ENCODE data around the gene PIK3C2B.
"Not testable (repeated sequence)": the region's sequence is repeated elsewhere in the genome, so short reads cannot be mapped to it uniquely, and the experiment has no call there.

PIK3C2B gene, protein sequence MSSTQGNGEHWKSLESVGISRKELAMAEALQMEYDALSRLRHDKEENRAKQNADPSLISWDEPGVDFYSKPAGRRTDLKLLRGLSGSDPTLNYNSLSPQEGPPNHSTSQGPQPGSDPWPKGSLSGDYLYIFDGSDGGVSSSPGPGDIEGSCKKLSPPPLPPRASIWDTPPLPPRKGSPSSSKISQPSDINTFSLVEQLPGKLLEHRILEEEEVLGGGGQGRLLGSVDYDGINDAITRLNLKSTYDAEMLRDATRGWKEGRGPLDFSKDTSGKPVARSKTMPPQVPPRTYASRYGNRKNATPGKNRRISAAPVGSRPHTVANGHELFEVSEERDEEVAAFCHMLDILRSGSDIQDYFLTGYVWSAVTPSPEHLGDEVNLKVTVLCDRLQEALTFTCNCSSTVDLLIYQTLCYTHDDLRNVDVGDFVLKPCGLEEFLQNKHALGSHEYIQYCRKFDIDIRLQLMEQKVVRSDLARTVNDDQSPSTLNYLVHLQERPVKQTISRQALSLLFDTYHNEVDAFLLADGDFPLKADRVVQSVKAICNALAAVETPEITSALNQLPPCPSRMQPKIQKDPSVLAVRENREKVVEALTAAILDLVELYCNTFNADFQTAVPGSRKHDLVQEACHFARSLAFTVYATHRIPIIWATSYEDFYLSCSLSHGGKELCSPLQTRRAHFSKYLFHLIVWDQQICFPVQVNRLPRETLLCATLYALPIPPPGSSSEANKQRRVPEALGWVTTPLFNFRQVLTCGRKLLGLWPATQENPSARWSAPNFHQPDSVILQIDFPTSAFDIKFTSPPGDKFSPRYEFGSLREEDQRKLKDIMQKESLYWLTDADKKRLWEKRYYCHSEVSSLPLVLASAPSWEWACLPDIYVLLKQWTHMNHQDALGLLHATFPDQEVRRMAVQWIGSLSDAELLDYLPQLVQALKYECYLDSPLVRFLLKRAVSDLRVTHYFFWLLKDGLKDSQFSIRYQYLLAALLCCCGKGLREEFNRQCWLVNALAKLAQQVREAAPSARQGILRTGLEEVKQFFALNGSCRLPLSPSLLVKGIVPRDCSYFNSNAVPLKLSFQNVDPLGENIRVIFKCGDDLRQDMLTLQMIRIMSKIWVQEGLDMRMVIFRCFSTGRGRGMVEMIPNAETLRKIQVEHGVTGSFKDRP (N-terminal part only)

DNA sequence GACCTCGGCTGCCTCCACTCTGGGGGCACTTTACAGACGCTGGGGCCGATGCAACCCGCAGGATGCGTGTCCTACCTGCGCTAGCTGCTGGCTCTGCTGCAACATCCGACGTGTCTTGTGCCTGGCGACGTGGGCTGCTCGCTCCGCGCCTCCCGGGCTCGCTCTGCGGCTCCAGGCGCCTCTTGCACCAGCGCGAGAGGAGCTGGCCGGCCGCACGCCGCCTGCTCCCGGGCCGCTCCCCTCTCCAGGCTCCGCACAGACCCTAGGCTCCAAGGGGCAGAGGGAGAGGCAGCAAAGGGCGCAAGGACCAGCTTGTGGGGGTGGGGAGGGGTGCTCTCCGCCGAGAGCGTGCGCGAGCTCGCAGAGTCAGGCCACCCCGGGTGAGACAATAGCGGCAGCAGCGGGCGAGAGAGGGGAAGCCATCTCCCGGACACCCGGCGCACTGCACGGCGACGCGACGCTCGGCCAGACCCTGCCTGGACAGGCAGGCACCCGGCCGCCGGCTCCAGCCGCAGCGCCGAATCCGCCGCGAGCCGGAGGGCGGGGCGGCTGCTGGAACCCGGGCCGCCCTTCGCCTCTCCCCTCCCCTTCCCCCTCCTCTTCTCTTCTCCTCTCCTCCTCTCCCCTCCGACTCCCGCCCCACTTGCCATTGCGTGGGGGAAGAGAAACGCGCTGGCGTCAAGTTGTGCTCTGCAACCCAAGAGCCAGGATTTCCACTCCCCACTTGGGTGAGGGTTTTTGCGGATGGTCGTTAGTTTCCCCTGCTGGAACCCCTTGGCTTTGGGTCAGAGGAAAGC, at the start of gene PIK3C2B:
Gene PIK3C2B (minus strand): TSS at position 525 of the 797 bp plus-strand sequence. CDS start 25,003 bp downstream, outside the sequence.
- DNase-seq = peak; percentile 75 to 77

DNA sequence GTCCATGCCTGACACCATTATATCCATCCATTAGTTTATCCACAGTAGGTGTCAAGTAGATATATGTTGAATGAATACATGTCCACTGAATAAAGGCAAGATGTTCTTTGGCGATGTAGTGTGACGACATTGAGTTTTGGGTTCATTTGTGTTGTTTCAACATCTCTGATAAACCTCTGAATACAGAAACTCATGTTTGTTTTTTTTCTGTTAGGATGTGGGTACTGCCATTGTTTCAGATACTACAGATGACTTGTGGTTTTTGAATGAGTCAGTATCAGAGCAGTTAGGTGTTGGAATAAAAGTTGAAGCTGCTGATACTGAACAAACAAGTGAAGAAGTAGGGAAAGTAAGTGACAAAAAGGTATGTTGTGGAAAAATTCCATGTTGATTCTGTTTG, 49.7 kb upstream of the PIK3C2B start:
- DNase-seq = no peak

DNA sequence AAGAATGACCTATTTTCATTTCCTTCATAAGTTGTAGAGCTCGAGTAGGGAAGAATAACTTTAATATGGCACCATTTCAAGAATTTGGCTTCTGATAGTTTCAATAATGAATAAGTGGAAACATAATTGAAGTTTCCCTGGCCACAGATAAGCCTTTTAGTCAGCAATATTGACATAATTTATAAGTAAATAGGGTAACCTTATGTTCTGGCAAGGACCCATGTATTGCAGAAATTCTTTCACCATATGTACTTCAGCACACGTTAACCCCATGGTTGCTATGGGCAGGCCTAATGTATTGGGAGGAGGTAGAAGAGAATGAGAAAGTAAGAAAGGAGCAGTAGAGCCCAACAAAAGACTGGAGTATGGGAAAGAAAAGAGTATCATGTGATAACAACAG, 47.0 kb upstream of the PIK3C2B start:
- no peak for DNase-seq

DNA sequence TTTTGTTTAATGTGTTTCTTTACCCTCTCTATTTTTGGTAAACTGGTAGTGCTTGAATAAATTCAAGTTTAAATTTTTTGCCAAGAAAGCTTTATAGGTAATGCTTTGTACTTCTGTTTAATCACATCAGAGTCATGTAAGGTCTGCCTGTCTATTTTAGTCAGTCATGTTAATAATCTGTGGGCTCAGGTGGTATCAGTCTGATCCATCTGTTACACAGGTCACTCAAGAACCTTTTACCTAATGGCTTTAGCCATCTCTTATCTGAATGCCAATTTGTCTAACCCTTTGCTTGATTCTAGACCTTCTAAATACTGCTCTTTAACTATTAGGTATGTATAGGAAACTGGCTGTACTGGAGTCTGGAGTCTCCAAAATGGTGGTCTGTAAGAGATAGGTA, 38.2 kb upstream of the PIK3C2B start:
- no peak for DNase-seq

DNA sequence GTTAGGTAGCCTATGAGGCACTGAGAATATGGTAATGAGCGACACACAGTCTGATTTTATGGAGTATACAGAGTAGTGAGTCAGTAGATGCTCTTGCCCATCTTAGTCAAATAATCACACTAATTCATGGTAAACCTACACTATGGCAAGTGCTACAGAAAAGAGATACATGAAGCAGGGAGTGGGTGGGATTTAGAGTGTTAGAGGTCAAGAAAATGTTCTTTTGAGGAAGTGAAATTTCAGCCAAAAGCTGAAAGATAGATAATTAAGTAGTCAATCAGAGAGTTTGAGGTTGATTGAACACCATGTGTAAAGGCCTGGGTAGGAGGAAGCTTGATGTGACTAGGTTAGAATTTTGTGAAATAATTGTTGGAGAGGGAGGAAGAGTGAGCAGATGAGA, 36.3 kb upstream of the PIK3C2B start:
- no peak for DNase-seq

DNA sequence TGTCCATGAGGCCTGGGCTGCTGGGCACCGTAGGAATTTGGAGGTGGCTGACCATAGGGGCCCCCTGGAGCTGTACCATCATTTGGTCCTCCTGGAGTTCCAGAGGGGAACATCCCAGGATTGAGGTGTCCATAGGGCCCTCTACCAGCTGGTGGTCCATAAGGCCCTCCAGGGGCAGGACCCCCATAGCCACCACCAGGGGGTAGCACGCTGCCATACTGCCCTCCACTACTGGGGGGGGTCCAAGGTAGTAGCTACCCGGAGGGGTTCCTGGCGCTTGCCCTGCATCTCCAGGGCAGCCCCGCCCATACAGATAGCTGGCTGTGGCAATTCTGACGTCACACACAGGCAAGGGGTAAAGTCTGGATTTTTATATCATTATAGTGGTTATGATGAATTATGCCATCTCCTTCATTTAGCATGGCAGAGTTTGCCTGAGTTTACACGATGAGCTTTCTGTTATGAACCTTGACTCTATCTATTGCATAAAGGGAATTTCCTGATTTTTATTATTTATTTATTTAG, 34.8 kb upstream of the PIK3C2B start:
- no peak for DNase-seq

DNA sequence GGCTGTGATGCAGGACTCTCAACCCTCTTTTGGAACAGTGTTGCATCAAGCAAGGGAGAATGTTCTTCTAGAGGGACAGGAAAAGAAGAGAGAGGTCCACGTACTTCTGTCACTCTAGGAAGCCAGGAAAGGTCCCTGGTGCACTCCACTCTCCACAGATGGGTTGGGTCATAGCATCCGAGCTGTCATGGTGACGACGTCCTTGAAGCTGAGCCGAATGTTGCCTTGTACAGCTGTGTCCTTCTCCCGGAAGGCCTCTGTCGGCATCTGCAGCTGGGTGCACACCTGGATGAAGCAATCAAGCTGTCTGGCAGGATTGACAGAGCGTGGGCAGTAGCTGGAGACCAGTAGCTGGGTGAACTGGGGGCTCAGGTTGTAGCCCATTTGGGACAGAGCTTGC, 34.1 kb upstream of the PIK3C2B start:
- DNase-seq = no peak

DNA sequence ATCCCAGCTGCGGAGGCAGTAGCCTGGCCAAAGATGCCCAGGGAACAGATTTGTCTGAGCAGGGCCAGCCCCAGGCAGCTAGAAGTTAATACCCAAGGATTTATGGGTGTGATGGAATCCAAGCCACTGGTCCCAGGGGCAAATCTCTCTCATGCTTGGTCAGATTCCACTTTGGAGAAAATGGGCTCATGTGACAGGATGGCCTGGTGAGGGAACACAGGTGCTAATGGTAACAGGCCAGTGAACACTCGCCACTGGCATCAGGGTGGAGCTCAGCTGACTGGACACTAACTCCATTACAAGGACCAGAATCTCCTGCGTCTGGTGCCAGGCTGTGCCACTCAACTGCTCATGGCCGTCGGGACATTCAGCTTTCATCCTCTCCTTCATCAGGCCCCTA, 33.6 kb upstream of the PIK3C2B start:
- no peak for DNase-seq

DNA sequence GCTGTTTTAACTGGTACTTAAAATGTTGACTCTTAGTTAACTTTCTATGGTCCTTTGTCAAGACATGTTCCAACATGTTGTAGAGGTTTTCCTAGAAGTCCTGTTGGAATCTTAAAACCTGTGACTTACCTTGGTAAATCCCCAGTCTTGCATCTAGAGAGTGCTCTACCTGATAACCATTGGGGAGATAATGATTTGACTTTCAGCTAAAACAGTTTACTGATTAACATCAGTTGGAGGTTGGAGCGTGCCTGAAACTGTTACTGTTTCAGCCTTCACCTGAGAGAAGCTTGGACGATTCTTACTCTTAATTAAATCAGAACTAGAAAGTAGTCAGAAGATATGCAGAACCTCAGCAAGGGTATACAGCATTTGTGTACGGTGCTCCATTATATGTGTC, 30.4 kb upstream of the PIK3C2B start:
- no peak for DNase-seq

DNA sequence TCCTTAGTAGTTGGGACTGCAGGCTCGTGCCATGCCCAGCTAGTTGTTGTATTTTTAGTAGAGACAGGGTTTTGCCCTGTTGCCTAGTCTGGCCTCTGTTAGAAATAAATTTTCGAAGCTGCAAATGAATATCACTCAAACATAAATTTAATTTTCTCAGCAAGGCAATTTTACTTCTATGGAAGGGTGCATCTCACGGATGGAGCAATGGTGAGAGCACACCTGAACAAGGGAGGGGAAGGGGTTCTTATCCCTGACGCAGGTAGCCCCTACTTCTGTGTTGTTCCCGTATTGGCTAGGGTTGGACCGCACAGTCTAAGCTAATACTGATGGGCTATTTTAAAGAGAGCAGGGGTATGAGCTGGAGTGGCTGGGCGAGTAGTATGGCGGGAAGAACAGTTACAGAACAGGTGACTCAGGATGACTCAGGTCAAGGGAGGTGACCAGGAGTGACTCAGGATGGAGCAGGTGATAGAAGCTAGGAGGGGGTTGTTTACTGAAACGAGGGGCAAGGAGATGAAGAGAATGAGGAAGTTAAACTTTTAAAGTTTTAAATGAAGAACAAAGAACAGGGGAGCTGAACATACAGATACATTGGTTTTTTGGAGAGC, 29.1 kb upstream of the PIK3C2B start:
- no peak for DNase-seq

DNA sequence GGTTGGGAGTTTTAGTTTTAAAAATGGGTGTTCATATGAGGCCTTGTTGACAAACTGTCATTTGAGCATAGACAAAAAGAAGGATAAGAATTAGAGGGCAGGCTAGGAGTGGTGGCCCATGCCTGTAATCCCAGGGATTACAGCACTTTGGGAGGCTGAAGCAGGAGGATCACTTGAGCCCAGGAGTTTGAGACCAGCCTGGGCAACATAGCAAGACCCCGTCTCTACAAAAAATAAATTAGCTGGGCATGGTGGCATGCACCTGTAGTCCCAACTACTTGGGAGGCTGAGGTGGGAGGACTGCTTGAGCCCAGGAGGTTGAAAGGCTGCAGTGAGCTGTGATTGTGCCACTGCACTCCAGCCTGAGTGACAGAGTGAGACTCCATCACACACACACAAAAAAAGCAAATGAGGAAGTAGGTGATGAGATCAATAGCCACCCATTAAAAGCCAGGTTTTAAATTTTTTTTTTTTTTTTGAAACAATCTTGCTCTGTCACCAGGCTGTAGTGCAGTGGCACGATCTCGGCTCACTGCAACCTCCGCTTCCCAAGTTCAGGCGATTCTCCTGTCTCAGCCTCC, 27.4 kb upstream of the PIK3C2B start:
- DNase-seq = not testable (repeated sequence)

DNA sequence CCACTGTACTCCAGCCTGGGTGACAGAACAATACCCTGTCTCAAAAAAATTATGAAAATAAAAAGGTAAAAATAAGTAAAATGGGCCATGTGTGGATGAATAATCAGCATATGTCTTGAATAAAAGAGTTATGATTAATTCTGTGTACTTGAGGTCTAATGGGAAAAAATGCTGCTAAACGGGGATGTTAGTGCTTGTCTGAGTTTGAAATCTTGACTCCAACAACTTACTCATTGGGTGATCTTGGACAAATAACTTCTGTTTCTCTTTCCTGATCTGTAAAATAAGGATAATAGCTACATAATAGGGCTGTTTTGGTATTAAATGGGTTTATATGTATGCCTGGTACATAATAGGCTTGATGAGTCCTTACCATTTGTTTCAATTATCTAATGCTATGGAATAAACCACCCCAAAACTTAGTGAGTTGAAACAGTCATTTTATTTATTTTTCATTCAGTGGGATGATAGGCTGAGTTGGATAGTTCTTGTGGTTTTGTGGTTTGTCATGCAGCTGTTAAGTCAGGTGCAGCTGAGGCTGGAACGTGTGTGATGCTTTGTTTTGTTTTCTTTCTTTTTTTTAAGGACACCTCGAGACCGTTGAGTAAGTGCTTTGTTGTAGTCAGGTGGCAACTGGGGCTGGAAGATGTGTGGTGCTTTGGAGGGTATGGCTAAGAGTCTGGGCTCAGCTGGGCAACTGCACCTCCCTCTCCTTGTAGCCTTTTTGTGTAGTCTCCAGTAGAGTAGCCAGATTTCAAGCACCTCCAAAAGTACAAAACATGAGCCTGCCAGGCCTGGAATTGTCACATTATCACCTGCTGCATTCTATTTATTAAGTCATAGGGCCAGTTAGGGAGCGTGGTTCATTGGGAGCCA, 26.5 kb upstream of the PIK3C2B start:
- DNase-seq = peak; percentile 19 to 23

DNA sequence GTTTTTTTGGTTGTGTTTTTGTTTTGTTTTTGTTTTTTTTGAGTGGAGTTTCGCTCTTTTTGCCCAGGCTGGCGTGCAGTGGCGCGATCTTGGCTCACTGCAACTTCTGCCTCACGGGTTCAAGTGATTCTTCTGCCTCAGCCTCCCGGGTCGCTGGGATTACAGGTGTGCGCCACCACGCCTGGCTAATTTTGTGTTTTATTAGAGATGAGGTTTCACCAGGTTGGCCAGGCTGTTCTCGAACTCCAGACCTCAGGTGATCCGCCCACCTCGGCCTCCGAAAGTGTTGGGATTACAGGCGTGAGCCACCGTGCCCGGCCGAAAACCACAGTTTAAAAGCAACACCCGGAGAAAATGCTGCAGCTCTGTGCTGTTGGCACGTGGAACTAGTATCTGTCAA, 22.8 kb upstream of the PIK3C2B start:
- not testable (repeated sequence) for DNase-seq

DNA sequence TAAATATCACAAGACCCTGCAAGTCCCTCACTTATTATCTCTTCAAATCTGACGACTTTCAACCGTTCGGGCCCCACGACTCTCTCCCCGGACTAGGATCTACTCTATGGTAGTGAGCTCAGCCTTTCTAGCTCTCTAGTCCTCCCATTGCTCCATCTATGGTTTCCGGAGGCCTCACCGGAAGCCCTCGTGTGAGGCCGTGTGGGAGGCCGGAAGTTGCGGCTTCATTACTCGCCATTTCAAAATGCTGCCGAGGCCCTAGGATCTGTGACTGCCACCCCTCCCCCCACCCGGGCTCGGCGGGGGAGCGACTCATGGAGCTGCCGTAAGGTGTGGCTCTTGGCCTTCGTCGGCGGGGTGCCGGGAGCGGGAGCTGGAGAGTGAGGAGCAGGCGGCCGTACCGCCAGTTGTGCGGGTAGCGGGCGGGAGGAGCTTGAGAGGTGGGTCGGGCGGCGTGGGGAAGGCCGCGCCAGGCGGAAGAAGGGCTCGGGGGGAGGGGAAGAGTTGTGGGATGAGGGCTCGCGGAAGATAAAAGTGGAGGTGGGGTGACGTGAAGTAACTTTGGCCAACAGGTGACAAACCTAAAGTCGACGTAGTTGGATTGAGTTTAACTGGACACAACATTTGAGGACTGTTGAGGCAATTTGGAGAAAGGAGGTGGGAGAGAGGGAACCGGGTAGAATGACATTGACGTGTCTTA, 21.7 kb upstream of the PIK3C2B start, which contains the start of gene MDM4:
Gene MDM4 (plus strand): TSS at position 227 of the 700 bp plus-strand sequence. CDS start 9,113 bp downstream, outside the sequence.
- peak; percentile 93 to 96 for DNase-seq

DNA sequence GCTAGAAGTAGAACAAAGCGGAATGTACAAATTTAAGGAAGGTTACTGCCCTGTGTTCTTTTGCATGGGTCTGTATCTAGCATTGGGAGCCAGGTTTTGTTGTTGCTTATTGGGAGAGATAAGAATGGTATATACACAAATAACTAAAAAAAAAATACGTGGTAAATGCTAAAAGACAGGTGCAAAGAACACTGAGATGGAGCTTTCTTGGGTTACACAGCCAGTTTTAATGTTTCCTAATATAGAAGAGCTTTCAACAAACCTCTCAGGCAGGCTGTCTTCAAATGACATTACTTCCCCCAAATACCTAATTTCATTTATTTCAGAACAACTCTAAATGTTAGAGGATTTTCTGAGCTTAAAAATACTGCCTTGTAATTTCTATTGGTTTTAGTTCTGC, 20.2 kb upstream of the PIK3C2B start:
- DNase-seq = no peak

DNA sequence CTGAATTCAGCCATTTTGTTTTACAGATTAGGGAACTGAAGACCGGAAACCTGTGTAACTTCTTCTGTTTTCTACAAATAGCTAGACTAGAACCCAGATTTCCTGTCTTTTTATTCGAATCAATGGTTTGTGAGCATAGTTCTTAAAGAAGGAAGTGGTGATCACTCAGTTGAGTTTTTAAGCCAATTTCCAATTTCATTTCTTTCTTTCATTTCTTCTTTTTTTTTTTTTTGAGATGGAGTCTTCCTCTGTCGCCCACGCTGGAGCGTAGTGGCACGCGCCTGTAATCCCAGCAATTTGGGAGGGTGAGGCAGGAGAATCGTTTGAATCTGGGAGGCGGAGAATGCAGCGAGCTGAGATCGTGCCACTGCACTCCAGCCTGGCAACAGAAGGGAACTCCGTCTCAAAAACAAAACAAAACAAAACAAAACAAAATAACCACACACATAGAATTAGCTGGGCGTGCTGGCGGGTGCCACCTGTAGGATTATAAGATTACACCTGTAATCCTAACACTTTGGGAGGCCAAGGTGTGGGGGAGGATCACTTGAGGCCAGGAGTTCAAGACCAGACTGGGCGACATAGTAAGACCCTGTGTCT, 18.6 kb upstream of the PIK3C2B start:
- DNase-seq = peak; percentile 83 to 86

DNA sequence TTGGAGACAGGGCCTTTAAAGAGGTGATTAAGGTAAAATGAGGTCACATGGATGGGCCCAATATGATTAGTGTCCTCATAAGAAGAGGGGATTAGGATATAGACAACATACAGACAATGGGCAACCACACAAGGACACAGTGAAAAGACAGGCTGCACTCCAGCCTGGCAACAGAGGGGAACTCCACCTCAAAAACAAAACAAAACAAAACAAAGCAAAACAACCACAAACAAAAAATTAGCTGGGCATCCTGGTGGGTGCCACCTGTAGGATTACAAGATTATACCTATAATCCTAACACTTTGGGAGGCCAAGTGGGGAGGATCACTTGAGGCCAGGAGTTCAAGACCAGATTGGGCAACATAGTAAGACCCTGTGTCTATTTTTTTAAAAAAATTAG, 16.8 kb upstream of the PIK3C2B start:
- no peak for DNase-seq

DNA sequence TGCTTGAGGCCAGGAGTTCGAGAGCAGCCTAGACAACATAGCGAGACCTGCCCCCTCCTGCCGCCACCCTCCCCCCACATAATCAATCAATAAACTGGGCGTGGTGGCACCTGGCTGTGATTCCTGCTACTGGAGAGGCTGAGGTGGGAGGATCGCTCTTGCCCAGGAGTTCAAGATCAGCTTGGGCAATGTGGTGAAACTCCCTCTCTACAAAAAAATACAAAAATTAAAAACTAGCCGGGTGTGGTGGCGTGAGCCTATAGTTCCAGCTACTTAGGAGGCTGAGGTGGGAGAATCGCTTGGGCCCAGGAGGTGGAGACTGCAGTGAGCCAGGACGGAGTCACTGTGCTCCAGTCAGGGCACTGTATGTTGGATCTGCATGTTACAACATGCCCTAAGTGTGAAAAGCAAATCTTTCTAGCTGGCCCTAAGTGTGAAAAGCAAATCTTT, 14.6 kb upstream of the PIK3C2B start:
- DNase-seq = no peak

Measured in AML-193 (cell line).